SK-N-SH treated with all-trans-retinoic acid at 6 μM for 48 hours (cell line): Measurements from ENCODE around the gene GALNT5.

ENCODE experiments used
- ATAC-seq: fragments of 200-7000 bp; cut with Tn5 transposase; 3 replicates; pipeline ENCODE4 v1.9.1; 2020; ENCODE audit warnings: mild to moderate bottlenecking, moderate library complexity
- ARNTL ChIP-seq: fragments of 450-650 bp; formaldehyde crosslinking; IDR thresholded peaks from 2 replicates; pipeline ENCODE4 v1.5.0; 2020; ENCODE audit warnings: low read depth, mild to moderate bottlenecking, moderate library complexity, borderline replicate concordance
- BACH2 ChIP-seq: fragments of 250-450 bp; sonication (Bioruptor Pico); IDR thresholded peaks from 2 replicates; pipeline ENCODE4 v1.9.0; 2021; ENCODE audit warnings: mild to moderate bottlenecking, borderline replicate concordance
- CSRNP3 ChIP-seq: fragments of 250-450 bp; sonication (Bioruptor Pico); IDR thresholded peaks from 2 replicates; pipeline ENCODE4 v1.5.1; 2021; ENCODE audit warnings: mild to moderate bottlenecking, moderate library complexity
- ESRRG ChIP-seq: fragments of 250-450 bp; sonication (Bioruptor Pico); IDR thresholded peaks from 2 replicates; pipeline ENCODE4 v1.6.1; 2021; ENCODE audit warnings: mild to moderate bottlenecking
- GLIS3 ChIP-seq: fragments of 250-450 bp; sonication (Bioruptor Pico); IDR thresholded peaks from 2 replicates; pipeline ENCODE4 v1.5.0; 2020; ENCODE audit warnings: mild to moderate bottlenecking, moderate library complexity
- ISL1 ChIP-seq: fragments of 250-450 bp; sonication (Bioruptor Pico); IDR thresholded peaks from 2 replicates; pipeline ENCODE4 v2.1.2; 2022; ENCODE audit warnings: mild to moderate bottlenecking, moderate library complexity
- OSR1 ChIP-seq: fragments of 250-450 bp; sonication (Bioruptor Pico); IDR thresholded peaks from 2 replicates; pipeline ENCODE4 v1.8.0; 2022; ENCODE audit warnings: moderate library complexity, mild to moderate bottlenecking, inconsistent platforms
- POU6F1 ChIP-seq: fragments of 250-450 bp; sonication (Bioruptor Pico); IDR thresholded peaks from 2 replicates; pipeline ENCODE4 v1.8.0; 2021; ENCODE audit warnings: low read depth, mild to moderate bottlenecking, moderate library complexity, borderline replicate concordance
- TOX ChIP-seq: fragments of 250-450 bp; sonication (Bioruptor Pico); IDR thresholded peaks from 2 replicates; pipeline ENCODE4 v1.8.0; 2021; ENCODE audit warnings: mild to moderate bottlenecking, moderate library complexity, borderline replicate concordance
- ZC3H10 ChIP-seq: fragments of 250-450 bp; sonication (Bioruptor Pico); IDR thresholded peaks from 2 replicates; pipeline ENCODE4 v1.5.1; 2021; ENCODE audit warnings: mild to moderate bottlenecking, moderate library complexity
- ZFP30 ChIP-seq: fragments of 450-650 bp; formaldehyde crosslinking; IDR thresholded peaks from 2 replicates; pipeline ENCODE4 v1.5.0; 2022; ENCODE audit warnings: mild to moderate bottlenecking, moderate library complexity
- ZNF70 ChIP-seq: fragments of 450-650 bp; formaldehyde crosslinking; IDR thresholded peaks from 2 replicates; pipeline ENCODE4 v1.5.0; 2020; ENCODE audit warnings: mild to moderate bottlenecking, moderate library complexity
- ZNF8 ChIP-seq: fragments of 450-650 bp; formaldehyde crosslinking; IDR thresholded peaks from 2 replicates; pipeline ENCODE4 v1.5.0; 2020; ENCODE audit warnings: mild to moderate bottlenecking, moderate library complexity
- TF ChIP-seq, protein P1 (sequence below): fragments of 250-450 bp; sonication (Bioruptor Pico); IDR thresholded peaks from 2 replicates; pipeline ENCODE4 v1.8.0; 2020; ENCODE audit warnings: mild to moderate bottlenecking, moderate library complexity, borderline replicate concordance
- TF ChIP-seq, protein P2 (sequence below): fragments of 250-450 bp; sonication (Bioruptor Pico); IDR thresholded peaks from 2 replicates; pipeline ENCODE4 v1.5.0; 2020; ENCODE audit warnings: mild to moderate bottlenecking, moderate library complexity
- TF ChIP-seq, protein P3 (sequence below): fragments of 250-450 bp; sonication (Bioruptor Pico); IDR thresholded peaks from 2 replicates; pipeline ENCODE4 v1.5.1; 2020; ENCODE audit warnings: low read depth, mild to moderate bottlenecking, moderate library complexity

GALNT5 gene

GRCh38 chr2:157362627-157363026, 105.1 kb downstream of the GALNT5 start:
- ATAC-seq = no peak
- TF ChIP-seq POU6F1 = no peak
- TF ChIP-seq, protein P1, sequence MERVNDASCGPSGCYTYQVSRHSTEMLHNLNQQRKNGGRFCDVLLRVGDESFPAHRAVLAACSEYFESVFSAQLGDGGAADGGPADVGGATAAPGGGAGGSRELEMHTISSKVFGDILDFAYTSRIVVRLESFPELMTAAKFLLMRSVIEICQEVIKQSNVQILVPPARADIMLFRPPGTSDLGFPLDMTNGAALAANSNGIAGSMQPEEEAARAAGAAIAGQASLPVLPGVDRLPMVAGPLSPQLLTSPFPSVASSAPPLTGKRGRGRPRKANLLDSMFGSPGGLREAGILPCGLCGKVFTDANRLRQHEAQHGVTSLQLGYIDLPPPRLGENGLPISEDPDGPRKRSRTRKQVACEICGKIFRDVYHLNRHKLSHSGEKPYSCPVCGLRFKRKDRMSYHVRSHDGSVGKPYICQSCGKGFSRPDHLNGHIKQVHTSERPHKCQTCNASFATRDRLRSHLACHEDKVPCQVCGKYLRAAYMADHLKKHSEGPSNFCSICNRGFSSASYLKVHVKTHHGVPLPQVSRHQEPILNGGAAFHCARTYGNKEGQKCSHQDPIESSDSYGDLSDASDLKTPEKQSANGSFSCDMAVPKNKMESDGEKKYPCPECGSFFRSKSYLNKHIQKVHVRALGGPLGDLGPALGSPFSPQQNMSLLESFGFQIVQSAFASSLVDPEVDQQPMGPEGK (CRISPR knock-in tag) = no peak
- no peak for TF ChIP-seq ISL1 (CRISPR knock-in tag)
- TF ChIP-seq ARNTL (CRISPR knock-in tag) = no peak
- TF ChIP-seq BACH2 (CRISPR knock-in tag) = no peak
- no peak for TF ChIP-seq ZNF8 (CRISPR knock-in tag)
- TF ChIP-seq, protein P2, sequence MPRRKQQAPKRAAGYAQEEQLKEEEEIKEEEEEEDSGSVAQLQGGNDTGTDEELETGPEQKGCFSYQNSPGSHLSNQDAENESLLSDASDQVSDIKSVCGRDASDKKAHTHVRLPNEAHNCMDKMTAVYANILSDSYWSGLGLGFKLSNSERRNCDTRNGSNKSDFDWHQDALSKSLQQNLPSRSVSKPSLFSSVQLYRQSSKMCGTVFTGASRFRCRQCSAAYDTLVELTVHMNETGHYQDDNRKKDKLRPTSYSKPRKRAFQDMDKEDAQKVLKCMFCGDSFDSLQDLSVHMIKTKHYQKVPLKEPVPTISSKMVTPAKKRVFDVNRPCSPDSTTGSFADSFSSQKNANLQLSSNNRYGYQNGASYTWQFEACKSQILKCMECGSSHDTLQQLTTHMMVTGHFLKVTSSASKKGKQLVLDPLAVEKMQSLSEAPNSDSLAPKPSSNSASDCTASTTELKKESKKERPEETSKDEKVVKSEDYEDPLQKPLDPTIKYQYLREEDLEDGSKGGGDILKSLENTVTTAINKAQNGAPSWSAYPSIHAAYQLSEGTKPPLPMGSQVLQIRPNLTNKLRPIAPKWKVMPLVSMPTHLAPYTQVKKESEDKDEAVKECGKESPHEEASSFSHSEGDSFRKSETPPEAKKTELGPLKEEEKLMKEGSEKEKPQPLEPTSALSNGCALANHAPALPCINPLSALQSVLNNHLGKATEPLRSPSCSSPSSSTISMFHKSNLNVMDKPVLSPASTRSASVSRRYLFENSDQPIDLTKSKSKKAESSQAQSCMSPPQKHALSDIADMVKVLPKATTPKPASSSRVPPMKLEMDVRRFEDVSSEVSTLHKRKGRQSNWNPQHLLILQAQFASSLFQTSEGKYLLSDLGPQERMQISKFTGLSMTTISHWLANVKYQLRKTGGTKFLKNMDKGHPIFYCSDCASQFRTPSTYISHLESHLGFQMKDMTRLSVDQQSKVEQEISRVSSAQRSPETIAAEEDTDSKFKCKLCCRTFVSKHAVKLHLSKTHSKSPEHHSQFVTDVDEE (CRISPR knock-in tag) = no peak
- TF ChIP-seq TOX (CRISPR knock-in tag) = no peak
- TF ChIP-seq, protein P3, sequence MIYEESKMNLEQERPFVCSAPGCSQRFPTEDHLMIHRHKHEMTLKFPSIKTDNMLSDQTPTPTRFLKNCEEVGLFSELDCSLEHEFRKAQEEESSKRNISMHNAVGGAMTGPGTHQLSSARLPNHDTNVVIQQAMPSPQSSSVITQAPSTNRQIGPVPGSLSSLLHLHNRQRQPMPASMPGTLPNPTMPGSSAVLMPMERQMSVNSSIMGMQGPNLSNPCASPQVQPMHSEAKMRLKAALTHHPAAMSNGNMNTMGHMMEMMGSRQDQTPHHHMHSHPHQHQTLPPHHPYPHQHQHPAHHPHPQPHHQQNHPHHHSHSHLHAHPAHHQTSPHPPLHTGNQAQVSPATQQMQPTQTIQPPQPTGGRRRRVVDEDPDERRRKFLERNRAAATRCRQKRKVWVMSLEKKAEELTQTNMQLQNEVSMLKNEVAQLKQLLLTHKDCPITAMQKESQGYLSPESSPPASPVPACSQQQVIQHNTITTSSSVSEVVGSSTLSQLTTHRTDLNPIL (CRISPR knock-in tag) = no peak
- TF ChIP-seq ZC3H10 (CRISPR knock-in tag) = no peak
- no peak for TF ChIP-seq ZNF70 (CRISPR knock-in tag)
- TF ChIP-seq ZFP30 (CRISPR knock-in tag) = no peak
- no peak for TF ChIP-seq CSRNP3 (CRISPR knock-in tag)
- no peak for TF ChIP-seq ESRRG (CRISPR knock-in tag)
- no peak for TF ChIP-seq GLIS3 (CRISPR knock-in tag)
- no peak for TF ChIP-seq OSR1 (CRISPR knock-in tag)
- TF ChIP-seq, all 23 proteins: peak for 0

GRCh38 chr2:157363612-157364101, 106.2 kb downstream of the GALNT5 start:
- ATAC-seq = no peak
- no peak for TF ChIP-seq ZFP30 (CRISPR knock-in tag)
- no peak for TF ChIP-seq ISL1 (CRISPR knock-in tag)
- TF ChIP-seq GLIS3 (CRISPR knock-in tag) = no peak
- TF ChIP-seq ARNTL (CRISPR knock-in tag) = no peak
- TF ChIP-seq ZNF70 (CRISPR knock-in tag) = no peak
- no peak for TF ChIP-seq CSRNP3 (CRISPR knock-in tag)
